NCI-H526 treated with DMSO at 0.1 percent for 48 hours (cell line): Measurements from ENCODE around the gene LZTS2.

Experiments used
- DNase-seq: peaks from one replicate; lab custom pipeline; 2025; lab: John Stamatoyannopoulos, UW

LZTS2 gene

GRCh38 chr10:101054876-101055275 lies 55.3 kb downstream of the LZTS2 start:
- DNase-seq, result no peak

GRCh38 chr10:101055411-101055810 lies 55.8 kb downstream of the LZTS2 start:
- no peak for DNase-seq

GRCh38 chr10:101056365-101057151 lies 57.0 kb downstream of the LZTS2 start:
- no peak for DNase-seq
